ENCODE data around the gene SSR3. TPM values are rescaled to one million over a fixed set of nuclear protein-coding genes. Genes with fewer than 3 reads are reported as not detected.

The SSR3 gene
- total and polyA plus RNA-seq, 9 of the 15 experiments (the other 6 are each of a cell fraction or from before 2014, with no cell fraction given): 104 to 464 (median 307) TPM

- no peak for TF ChIP-seq CUX1 (CRISPR knock-in tag; IDR thresholded peaks at IDR 0.05)
- TF ChIP-seq MAFG (tag; conservative IDR thresholded peaks at IDR 0.05): peak; percentile 81
- no peak for TF ChIP-seq NCOR1 (IDR thresholded peaks at IDR 0.05)
- no peak for TF ChIP-seq ZNF639 (CRISPR knock-in tag; conservative IDR thresholded peaks at IDR 0.05 in 1 of 2, IDR thresholded peaks at IDR 0.05 in 1 of 2)
Observed at GRCh38 chr3:156542101-156543042, 12.5 kb downstream of the SSR3 start (continued).
